ENCODE results near the gene AGAP1. TPM values are rescaled to one million over a fixed set of nuclear protein-coding genes. Genes with fewer than 3 reads are reported as not detected.
A peak's percentile ranks its signal among the peaks of the same experiment; 100 is the strongest.

The AGAP1 gene
- total RNA-seq = 1 to 10 TPM in 1 of 2 experiments, under 1 TPM in 1; 0.95 to 1.1 TPM

GRCh38 chr2:235493775-235494715, at the start of gene AGAP1:
TSS of gene AGAP1 (plus strand) at chr2:235494043.
- Mint-ChIP-seq H3K4me3 (peak within 1 kb of the TSS; percentile 64), H3K9me3 (no peaks in the 10 kb centered on the region), H3K27me3 (ENCODE audit: low read depth) (peaks cover 61% of the 10 kb centered on the region), H3K27ac (no peak within 1 kb of the TSS), H3K4me1 (ENCODE audit: low read depth) (peaks cover 7% of the 10 kb centered on the region), H3K36me3 (ENCODE audit: low read depth) (no peaks in the 10 kb centered on the region)
- intact Hi-C loops (cut with micrococcal nuclease) = no loop called here
- DNase-seq = no peak
- CTCF ChIA-PET = no interaction called here

GRCh38 chr2:235444101-235444597, 49.7 kb upstream of the AGAP1 start:
- H3K36me3 Mint-ChIP-seq (ENCODE audit: low read depth) = no peaks in the 10 kb centered on the region
- no peak for DNase-seq
- H3K4me3 Mint-ChIP-seq = no peak overlapping the region
- H3K4me1 Mint-ChIP-seq (ENCODE audit: low read depth) = no peaks in the 10 kb centered on the region
- CTCF ChIA-PET = no interaction called here
- peaks cover 3% of the 10 kb centered on the region for H3K9me3 Mint-ChIP-seq
- intact Hi-C loops (cut with micrococcal nuclease) = no loop called here
- no peak overlapping the region for H3K27ac Mint-ChIP-seq
- peaks cover 4% of the 10 kb centered on the region for H3K27me3 Mint-ChIP-seq (ENCODE audit: low read depth)

DNA sequence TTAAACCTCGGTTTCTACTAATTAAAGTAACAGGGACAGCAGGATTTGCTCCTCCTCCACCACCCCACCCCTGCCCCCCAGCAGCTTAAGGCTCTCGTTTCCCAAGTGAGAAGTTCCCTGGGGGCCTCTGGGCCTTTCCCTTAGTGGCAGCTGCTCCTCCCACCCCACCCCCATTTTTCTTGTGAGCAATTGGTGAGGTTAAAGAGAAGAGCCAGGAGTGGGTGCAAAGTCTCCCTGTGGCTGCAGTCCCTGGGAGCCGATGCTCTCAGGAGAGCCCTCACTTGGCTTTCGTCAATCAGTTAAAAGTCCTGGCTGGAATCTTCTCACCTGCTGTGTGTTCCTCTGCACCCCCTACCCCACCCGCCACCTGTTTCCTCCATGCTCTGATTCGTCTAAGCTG, 48.7 kb upstream of the AGAP1 start:
- DNase-seq = no peak
- H3K27me3 Mint-ChIP-seq (ENCODE audit: low read depth) = peaks cover 9% of the 10 kb centered on the region
- H3K36me3 Mint-ChIP-seq (ENCODE audit: low read depth) = no peaks in the 10 kb centered on the region
- H3K4me1 Mint-ChIP-seq (ENCODE audit: low read depth) = no peaks in the 10 kb centered on the region
- no peak overlapping the region for H3K27ac Mint-ChIP-seq
- intact Hi-C loops (cut with micrococcal nuclease) = no loop called here
- peaks cover 3% of the 10 kb centered on the region for H3K9me3 Mint-ChIP-seq
- H3K4me3 Mint-ChIP-seq = no peak overlapping the region
- CTCF ChIA-PET = no interaction called here

- DNase-seq = no peak
- Mint-ChIP-seq H3K4me1 (ENCODE audit: low read depth) (no peaks in the 10 kb centered on the region), H3K27ac (no peak overlapping the region), H3K9me3 (peaks cover 3% of the 10 kb centered on the region), H3K36me3 (ENCODE audit: low read depth) (no peaks in the 10 kb centered on the region), H3K27me3 (ENCODE audit: low read depth) (peaks cover 8% of the 10 kb centered on the region), H3K4me3 (no peak overlapping the region)
- CTCF ChIA-PET = no interaction called here
- intact Hi-C loops (cut with micrococcal nuclease) = no loop called here
Observed at GRCh38 chr2:235446082-235446481, 47.8 kb upstream of the AGAP1 start.

DNA sequence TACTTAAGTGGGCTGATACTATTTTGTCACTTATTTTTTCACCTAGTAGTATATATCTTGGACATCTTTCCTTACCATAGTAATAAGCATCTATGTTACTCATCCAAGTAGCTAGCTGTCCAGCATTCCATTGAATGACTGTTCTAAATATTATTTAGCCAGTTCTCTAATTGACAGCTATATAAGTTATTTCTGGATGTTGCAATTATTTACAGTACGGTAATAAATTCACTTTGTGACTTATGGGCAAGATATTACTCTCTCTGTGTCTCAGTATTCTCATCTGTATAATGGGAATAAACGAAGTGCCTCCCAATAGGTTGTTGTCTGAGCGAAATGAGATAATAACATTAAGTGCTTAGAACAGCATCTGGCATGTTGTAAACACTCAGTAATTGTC, 46.6 kb upstream of the AGAP1 start:
- DNase-seq = no peak
- H3K36me3 Mint-ChIP-seq (ENCODE audit: low read depth) = no peaks in the 10 kb centered on the region
- no peak overlapping the region for H3K4me3 Mint-ChIP-seq
- CTCF ChIA-PET = no interaction called here
- peaks cover 8% of the 10 kb centered on the region for H3K27me3 Mint-ChIP-seq (ENCODE audit: low read depth)
- intact Hi-C loops (cut with micrococcal nuclease) = no loop called here
- H3K27ac Mint-ChIP-seq = no peak overlapping the region
- peaks cover 3% of the 10 kb centered on the region for H3K9me3 Mint-ChIP-seq
- H3K4me1 Mint-ChIP-seq (ENCODE audit: low read depth) = no peaks in the 10 kb centered on the region

GRCh38 chr2:235449568-235449967, 44.3 kb upstream of the AGAP1 start:
- Mint-ChIP-seq H3K9me3 (no peaks in the 10 kb centered on the region), H3K27me3 (ENCODE audit: low read depth) (peaks cover 17% of the 10 kb centered on the region), H3K36me3 (ENCODE audit: low read depth) (no peaks in the 10 kb centered on the region), H3K4me3 (no peak overlapping the region), H3K27ac (no peak overlapping the region), H3K4me1 (ENCODE audit: low read depth) (no peaks in the 10 kb centered on the region)
- intact Hi-C loops (cut with micrococcal nuclease) = no loop called here
- no peak for DNase-seq
- CTCF ChIA-PET = no interaction called here

GRCh38 chr2:235453605-235454151, 40.2 kb upstream of the AGAP1 start:
- H3K9me3 Mint-ChIP-seq = no peaks in the 10 kb centered on the region

DNA sequence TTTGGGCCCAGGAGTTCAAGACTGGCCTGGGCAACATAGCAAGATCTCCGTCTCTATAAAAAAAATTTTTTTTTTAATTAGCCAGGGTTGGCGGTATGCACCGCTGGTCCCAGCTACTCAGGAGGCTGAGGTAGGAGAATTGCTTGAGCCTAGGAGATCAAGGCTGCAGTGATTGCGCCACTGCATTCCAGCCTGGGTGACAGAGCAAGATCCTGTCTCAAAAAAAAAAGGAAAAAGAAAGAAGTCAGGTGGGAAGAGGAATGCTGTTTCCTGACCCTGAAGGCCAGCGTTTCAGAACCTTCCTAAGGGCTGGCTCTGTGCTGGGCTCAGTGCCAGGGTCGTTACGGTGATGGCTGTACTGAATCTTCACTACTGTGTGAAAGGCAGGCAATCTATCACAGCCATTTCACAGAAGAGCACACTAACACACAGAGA, 35.0 kb upstream of the AGAP1 start:
- no peaks in the 10 kb centered on the region for H3K36me3 Mint-ChIP-seq (ENCODE audit: low read depth)
- no peaks in the 10 kb centered on the region for H3K4me1 Mint-ChIP-seq (ENCODE audit: low read depth)
- H3K4me3 Mint-ChIP-seq = no peak overlapping the region
- intact Hi-C loops (cut with micrococcal nuclease) = no loop called here
- no peaks in the 10 kb centered on the region for H3K9me3 Mint-ChIP-seq
- no peak for DNase-seq
- H3K27me3 Mint-ChIP-seq (ENCODE audit: low read depth) = peaks cover 19% of the 10 kb centered on the region
- no peak overlapping the region for H3K27ac Mint-ChIP-seq
- CTCF ChIA-PET = no interaction called here

More at GRCh38 chr2:235453605-235454151, 40.2 kb upstream of the AGAP1 start:
- intact Hi-C loops (cut with micrococcal nuclease) = no loop called here
- CTCF ChIA-PET = no interaction called here
- no peak for DNase-seq
- Mint-ChIP-seq H3K27ac (no peak overlapping the region), H3K4me3 (no peak overlapping the region), H3K36me3 (ENCODE audit: low read depth) (no peaks in the 10 kb centered on the region), H3K4me1 (ENCODE audit: low read depth) (no peaks in the 10 kb centered on the region), H3K27me3 (ENCODE audit: low read depth) (peaks cover 23% of the 10 kb centered on the region)

DNA sequence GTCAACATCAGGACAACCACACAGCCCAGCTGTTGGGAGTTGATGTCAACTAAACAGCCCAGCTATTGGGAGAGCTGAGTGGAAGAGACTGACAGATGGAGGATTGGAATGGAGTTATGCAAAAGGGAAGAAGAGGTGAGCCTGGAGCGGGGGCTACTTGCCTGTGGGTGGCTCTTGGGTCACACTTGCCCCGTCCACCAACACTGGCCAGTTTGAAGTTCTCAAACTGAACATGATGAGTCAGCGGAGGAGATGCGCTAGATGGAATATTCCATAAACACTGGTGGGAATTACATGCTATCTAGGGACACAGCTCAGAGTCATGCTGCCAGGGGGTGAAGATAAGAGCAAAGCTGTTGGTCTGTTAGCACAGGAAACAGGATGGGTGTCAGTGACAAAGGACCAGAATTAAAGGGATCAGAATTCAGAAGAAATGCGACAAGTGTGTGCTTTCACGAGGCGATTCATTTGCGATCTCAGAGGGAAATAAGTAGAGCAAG, 33.2 kb upstream of the AGAP1 start:
- intact Hi-C loops (cut with micrococcal nuclease) = no loop called here
- no peaks in the 10 kb centered on the region for H3K9me3 Mint-ChIP-seq
- no peaks in the 10 kb centered on the region for H3K4me1 Mint-ChIP-seq (ENCODE audit: low read depth)

DNA sequence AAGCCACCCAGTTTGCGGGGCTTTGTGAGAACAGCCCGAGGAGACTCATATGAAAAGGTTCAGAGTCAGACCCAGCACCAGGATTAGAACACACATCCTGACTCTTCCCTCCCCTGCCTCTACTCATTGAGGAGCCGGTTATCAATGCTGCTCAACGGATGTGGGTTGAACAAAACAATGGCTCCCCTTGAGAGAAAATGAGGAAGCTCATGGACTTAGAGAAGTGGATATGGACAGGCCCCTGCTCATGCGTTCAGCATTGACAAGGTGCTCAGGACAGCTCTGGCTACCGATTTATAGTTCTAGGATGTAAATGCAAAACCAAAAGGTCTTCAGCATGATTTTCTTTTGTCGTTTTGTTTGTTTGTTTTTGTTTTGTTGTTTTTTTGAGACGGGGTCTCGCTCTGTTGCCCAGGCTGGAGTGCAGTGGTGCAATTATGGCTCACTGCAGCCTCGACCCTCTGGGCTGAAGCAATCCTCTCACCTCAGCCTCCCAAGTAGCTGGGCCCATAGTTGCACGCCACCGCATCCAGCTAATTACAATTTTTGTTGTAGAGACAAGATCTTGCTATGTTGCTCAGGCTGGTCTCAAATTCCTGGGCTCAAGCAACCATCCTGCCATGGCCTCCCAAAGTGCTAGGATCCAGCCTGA, 32.0 kb upstream of the AGAP1 start:
- intact Hi-C loops (cut with micrococcal nuclease) = no loop called here
- Mint-ChIP-seq H3K27ac (no peak overlapping the region), H3K4me3 (no peak overlapping the region), H3K27me3 (ENCODE audit: low read depth) (peaks cover 16% of the 10 kb centered on the region), H3K4me1 (ENCODE audit: low read depth) (no peaks in the 10 kb centered on the region), H3K36me3 (ENCODE audit: low read depth) (no peaks in the 10 kb centered on the region), H3K9me3 (no peaks in the 10 kb centered on the region)
- no peak for DNase-seq
- CTCF ChIA-PET = no interaction called here

More for the DNA sequence above, 33.2 kb upstream of the AGAP1 start:
- CTCF ChIA-PET = no interaction called here
- H3K27me3 Mint-ChIP-seq (ENCODE audit: low read depth) = peaks cover 16% of the 10 kb centered on the region
- H3K27ac Mint-ChIP-seq = no peak overlapping the region
- DNase-seq = no peak
- H3K4me3 Mint-ChIP-seq = no peak overlapping the region
- no peaks in the 10 kb centered on the region for H3K36me3 Mint-ChIP-seq (ENCODE audit: low read depth)

DNA sequence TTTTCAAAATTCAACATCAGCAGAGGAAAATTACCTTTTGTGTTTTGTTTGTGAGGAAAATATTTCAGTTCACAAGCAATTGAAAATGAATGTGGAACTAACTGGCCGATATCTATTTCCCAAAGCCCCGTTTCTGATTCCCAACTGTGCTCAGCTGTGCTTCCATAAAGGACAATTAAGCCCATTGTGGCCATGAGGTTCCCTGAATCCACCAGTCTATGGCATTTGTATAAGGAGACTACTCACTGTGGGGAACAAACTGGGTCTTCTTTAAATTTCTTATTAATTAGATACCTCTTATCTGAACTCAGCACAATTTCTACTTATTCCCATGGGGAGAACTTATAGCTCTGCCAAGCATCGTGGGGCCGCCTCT, 31.4 kb upstream of the AGAP1 start:
- H3K27ac Mint-ChIP-seq = no peak overlapping the region
- no peaks in the 10 kb centered on the region for H3K9me3 Mint-ChIP-seq
- intact Hi-C loops (cut with micrococcal nuclease) = no loop called here
- H3K4me3 Mint-ChIP-seq = no peak overlapping the region
- CTCF ChIA-PET = no interaction called here
- H3K36me3 Mint-ChIP-seq (ENCODE audit: low read depth) = no peaks in the 10 kb centered on the region
- DNase-seq = no peak
- H3K27me3 Mint-ChIP-seq (ENCODE audit: low read depth) = peaks cover 16% of the 10 kb centered on the region
- H3K4me1 Mint-ChIP-seq (ENCODE audit: low read depth) = no peaks in the 10 kb centered on the region

DNA sequence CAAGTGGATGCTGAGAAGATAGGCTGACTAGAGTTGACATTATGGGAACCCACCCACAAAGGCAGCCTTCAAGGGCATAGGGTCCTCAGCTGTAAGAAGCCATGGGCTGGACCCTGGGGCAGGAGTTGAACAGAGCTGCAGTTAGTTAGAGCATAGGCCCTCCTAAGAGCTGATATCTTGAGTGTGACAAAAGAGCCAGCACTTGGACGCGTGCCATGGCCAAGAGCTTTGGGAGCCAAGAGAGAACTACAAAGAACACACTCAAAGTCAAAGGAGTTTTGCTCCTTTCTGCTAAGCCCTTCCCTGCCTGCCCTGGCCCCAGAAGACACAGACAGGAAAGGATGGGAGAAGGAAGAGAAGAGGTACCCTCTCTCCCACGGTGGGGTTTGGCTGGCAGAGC, 29.9 kb upstream of the AGAP1 start:
- Mint-ChIP-seq H3K36me3 (ENCODE audit: low read depth) (no peaks in the 10 kb centered on the region), H3K4me1 (ENCODE audit: low read depth) (no peaks in the 10 kb centered on the region), H3K9me3 (no peaks in the 10 kb centered on the region), H3K4me3 (no peak overlapping the region), H3K27me3 (ENCODE audit: low read depth) (peaks cover 16% of the 10 kb centered on the region), H3K27ac (no peak overlapping the region)
- DNase-seq = no peak
- CTCF ChIA-PET = no interaction called here
- intact Hi-C loops (cut with micrococcal nuclease) = no loop called here

Data from activated naive CD4-positive, alpha-beta T cell treated with anti-CD3 and anti-CD28 coated beads for 36 hours (primary cell).